NCI-H2081 treated with DMSO at 0.1 percent for 48 hours (cell line): ENCODE measurements around the gene LRRC8D.

Experiments
- DNase-seq: peaks from one replicate; lab custom pipeline; 2025; lab: John Stamatoyannopoulos, UW

LRRC8D gene

DNA sequence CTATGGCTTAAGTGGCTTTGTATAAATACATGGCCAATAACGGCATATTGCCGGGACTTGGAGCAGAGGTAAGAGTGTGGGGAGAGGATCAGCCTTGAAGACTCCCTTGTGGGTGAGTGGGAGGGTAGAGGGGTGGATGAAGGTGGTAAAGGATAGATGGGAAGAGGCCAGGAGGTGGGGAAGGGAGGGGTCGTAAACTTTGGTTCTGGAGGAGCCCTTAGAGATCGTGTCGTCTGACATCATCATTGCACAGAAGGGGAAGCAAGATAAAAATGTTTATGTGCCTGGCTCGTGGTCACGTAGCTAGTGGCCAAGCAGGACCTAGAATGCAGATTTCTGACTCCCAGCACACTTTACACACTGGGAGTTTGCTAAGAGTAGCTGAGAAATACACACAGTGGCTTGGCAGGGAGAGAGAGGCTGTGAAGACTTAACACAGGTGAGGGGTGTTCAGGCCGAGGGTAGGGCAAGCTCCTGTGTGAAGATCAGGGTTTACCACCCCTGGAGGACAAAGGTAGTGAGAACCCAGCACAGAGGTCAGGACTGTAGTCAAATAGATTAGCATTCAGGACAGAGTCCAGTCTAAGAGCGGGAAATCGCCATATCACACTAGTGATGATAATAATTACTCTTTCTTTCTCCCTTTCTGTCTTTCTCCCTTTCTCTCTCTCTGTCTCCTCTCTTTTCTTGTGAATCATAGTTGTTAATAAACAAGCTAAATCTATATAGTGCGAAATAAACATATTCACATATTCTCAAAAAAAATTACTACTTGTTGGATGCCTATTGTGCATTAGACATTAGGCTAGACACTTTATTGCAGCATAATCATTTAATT lies 75.5 kb downstream of the LRRC8D start:
- no peak for DNase-seq

DNA sequence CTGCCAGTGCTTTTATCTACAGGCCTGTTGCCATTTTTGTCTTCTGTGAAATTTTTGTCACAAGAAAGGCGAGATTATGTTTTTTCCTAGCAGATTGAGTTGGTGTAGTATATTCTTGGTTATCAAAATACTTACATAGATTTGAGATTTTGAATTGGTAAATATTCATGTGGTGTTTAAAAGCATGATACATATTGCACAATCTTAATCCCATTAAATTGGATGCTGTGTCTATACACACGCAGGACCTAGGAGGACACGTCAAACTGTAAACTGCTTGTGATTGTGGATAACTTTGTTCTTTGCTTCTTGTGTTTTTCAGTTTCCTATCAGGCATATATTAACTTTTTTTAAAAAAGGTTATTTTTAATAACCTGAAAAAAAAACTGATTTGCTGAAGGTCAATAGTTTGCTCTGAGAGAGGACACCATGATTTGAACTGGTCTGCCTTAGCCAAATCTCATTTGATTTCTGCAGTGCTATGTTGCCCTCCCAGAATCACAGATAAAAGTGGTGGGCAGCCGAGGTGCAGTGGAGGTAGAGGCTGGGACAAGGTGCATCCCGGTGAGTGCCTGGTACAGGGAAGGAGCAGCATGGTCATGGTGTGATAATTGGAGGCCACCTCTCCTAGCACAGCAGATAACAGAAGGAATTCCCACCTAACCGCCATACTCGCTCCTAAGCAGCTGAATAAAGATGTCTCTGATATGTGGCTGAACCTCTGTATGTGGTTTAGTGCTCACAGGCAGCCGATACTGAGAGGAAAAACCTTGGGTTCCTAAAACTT lies 76.7 kb downstream of the LRRC8D start:
- no peak for DNase-seq

DNA sequence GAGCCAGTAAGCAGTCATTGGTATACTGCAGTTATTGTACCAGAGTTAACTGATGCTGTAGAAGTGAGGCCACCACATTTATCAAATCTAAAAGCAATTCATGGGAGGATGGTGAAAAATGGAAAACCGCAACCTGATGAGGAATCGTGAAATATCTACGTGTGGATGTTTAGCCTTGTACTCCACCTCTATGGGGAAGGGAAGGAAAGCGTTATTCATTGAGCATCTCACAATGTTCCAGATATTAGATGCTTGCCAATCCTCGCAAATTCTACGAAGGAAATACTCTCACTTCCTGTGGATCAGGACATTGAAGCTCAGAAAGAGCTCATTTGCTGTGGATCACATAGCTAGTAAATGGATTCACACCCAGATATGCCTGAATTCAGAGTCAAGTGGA lies 77.3 kb downstream of the LRRC8D start:
- DNase-seq: no peak

DNA sequence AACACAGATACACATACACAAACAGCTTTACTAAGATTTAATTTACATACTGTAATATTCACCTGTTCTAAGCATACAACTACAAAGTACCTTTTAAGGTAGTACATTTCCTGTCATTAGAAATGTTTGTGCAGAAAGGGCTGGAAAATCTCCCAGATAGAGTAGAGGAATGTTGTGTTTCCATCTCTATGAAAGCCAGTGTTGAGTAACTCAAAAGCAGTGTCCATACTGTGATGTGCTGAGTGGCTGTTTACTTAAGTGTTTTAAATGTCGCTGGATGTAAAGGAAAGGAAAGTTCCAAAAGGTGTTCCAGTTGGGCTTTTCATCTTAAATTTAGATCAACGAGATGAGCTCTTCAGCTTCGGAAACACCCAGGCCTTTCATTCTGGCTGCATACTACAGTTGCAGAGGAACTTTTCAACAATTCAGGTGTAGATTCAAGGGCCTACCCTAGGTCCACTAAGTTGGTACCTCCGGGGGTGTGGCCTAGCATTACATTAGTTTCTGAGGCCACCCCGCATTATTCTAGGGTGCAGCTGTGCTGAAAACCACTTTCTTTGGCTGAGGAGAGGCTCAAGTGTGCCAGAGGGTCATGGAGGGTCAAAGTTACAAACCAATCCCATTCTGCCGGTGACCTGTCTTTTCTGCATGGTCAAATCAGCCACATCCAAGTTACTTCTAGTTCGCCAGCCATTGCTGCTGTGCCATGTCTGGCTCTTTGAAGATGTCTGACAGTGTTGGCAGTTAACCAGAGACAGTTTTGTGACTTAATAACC lies 78.1 kb downstream of the LRRC8D start:
- DNase-seq: no peak

DNA sequence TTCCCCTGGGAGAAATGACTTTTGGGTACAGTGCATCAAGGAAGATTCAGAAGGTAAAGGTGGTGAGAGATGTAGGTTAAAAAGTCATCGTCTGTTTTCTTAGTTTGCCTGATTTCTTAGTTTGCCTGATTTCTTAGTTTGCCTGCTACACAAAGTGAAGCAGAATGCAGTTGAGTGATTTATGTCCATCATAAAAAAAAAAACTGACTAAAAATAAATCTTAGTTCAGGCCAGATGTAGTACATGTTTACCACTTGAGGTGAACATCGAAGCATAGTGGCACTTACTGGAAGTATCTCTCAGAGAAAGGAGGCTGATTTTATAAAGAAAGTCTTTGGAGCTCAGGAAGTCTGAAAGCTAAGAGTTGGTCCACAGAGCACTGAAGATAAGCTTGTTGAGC lies 79.5 kb downstream of the LRRC8D start:
- no peak for DNase-seq

DNA sequence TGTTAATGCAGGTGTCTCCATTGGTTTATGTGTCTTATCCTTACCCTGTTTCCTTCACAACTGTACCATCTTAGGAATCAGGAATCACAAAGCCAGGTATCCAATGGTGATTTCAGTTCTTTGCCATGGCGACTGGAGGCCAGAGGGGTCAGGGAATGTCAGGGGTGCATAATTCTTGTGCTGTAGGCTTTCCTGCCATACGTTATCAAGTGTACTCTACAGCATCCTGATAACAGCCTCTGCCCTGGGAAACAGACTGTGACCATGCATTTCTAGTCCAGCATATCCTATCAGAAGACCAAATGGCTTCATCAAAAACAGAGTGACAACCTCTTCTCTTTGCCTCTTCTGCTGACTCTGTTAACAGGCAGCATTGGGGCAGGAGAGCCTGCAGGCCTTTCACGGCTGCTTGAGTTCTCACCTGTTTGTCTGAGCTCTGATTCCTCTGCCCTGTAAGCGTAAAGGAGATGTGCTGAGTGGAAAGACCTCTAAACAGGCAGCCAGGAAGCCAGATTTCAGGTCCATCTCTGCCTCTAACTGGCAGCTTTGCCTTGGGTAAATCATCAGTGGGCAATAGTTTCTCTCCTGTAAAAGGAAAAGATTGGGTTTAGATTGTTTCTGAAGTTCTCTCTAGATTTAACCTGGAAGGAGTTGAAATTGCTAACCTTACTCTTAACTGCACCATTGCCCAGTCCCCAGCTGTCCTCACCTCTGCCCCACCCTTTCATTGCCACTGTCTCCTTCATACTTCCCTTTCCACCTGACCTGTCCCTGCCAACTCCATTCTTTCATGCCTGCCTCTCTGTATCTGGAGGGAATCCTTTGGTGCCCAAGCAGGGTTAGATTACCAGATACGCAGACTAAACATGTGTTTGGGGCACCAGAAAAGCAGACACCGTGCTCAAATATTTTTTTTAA lies 80.2 kb downstream of the LRRC8D start:
- no peak for DNase-seq

DNA sequence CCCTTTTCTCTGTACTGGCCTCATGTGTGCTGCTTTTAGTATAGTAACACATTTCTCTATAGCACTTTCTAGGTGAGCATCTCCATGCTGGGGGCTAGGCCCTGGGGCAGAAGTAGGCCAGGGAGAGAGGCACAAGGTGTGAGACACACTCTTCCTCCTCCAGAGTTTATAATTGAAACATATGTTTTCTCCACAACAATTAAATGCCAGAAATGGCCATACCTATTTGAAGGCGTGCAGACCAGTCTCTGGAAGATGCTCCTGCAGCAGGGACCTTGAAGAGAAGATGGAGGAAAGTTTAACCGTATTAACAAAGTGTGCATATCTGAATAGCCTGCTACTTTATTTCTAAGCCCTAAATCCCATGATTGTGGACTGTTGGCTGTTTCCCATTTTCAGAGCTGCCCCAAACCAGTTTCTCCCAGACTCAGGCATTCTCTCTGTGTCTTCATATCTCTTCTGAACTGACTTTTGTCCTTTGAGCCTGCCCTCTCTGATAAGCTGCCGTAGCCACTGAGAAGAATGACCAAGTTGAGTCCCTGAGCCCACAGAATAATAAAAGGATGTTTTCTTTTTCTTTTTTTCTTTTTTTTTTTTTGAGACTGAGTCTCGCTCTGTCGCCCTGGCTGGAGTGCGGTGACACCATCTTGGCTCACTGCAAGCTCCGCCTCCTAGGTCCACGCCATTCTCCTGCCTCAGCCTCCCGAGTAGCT lies 81.3 kb downstream of the LRRC8D start:
- DNase-seq: no peak

DNA sequence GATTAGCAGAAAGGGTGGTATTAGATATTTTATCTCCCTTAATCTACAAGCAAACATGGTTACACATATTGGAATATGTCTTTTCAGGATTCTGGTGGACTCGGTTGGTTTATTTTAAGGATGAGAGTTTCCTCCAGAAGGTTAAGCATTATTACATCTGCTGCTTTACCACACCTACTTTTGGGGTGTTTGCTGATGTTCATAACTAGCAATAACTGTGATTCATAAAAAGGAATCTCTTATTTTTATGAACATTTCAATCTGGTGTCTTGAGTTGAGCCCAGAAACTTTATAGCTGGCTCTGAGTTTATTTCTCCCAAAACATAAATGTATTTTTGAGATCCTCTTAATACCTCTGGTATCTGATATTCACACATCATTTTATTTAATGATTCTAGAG lies 82.7 kb downstream of the LRRC8D start:
- no peak for DNase-seq

DNA sequence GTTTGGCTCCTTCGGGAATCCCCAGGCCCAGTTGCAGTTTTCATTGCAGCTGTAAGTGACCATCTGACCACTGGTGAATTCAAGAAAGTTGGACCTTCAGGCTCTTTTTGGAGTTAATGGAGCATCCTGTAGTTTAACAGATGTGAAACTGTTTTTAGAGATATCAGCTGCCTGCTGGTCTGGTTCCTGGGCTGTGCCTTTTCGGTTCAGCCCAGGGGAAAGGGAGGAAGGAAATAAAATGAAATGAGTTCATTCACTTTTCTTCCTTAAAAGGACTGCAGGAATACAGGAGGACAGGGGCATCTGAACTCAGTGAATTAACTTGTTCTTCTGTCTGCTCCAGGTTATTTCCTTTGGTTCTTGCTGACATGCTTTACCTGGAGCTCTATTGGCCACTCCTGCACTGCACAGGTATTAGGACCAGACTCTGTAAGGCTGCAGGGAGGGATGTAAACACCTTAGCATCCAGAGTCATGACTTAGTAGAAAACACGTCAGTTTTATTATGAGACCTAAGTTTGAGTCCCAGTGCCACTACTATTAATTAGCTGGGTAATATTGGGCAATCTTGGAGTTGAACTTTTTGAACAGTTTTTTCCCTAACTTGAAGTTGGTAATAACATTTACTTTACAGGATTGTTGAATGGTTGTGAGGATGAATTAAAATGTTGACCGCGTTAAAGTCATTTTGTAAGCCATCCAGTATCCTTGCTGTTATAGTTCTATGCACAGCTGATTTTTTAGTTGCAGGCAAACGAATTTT lies 83.6 kb downstream of the LRRC8D start:
- no peak for DNase-seq

DNA sequence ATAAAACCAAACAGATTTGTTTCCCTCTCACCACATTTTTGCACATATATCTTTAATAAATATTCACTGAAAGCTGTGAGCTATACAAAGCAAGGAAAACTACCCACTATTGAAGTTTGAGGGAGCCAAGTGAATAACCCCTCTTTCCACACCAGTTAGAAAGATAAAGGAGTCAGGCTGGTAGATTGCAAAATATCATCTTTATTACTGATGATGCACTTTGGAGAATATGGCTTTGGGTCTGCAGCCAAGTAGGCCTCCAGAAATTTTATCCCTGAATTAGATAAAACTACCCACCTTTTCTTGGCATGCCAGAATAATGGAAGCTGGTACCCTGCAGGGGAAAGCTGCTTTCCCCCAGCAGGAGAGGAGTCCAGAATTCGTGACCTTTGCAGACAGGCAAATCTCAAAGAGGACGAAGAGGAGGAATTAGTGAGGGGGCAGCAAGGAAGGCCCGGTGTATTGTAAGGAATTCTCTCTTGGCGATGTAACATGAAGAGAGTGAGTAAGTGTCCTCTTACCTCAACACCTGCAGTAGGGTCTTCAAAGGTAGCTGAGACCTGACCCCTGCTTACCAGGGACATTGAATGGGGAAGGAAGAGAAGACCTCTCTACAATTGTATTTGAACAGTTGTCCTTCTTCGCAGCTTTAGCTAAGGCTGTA lies 84.7 kb downstream of the LRRC8D start:
- DNase-seq: no peak

DNA sequence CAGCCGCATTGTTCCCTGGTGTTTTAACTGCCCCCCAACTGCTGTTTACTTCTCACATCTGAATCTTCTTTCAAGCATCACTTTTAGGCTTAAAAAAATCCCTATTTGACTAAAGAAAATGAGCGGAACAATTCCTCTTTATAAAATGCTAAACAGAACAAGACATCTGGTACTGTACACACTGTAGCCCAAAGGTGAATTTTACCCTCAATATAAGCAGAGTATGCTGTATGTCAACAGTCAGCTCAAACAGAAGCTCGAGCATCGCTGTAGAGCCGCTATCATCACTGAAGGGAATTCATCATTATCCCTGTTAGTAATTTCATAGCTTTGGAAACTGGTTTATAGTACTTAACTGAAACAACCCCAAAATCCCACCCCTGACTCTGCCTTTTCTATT lies 85.3 kb downstream of the LRRC8D start:
- DNase-seq: no peak

DNA sequence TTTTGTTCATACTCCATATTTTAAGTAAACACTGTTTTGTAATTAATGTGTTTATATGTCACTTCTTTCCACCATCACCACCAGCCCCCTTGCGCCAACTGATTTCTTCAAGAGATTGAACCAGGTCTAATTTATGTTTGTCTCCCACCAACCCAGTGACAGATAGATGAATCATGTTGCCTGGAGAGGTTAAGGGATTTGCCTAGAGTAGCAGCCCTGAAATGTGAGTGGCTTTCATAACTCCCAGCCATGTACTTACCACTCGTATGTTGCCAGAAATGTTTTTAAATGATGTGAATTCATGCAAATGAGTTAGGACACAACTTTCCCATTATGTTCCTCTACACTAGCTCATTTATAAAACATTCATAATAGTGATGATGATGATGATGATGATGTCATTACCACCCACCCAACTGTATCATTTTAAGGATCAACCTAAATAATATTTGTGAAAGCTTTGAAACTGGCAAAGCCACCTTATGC lies 86.9 kb downstream of the LRRC8D start:
- no peak for DNase-seq

DNA sequence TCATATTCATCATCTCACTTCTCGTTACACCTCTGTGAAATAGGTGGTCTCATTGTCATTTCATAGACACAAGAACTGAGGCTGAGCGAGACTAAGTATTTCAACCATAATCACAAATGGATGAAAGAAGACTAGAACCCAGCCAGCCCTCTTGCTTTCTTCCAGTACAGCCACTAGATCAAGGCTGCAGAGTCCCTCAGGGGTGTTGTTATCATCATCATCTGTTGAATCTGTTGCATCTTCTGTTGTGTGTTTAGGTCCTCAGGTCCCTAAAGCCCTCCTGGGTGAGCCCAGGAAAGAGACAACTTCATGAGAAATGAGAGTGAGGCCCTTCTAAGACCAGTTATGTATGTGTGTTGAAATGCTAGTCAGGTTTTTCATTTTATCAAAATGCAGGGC lies 87.4 kb downstream of the LRRC8D start:
- no peak for DNase-seq

DNA sequence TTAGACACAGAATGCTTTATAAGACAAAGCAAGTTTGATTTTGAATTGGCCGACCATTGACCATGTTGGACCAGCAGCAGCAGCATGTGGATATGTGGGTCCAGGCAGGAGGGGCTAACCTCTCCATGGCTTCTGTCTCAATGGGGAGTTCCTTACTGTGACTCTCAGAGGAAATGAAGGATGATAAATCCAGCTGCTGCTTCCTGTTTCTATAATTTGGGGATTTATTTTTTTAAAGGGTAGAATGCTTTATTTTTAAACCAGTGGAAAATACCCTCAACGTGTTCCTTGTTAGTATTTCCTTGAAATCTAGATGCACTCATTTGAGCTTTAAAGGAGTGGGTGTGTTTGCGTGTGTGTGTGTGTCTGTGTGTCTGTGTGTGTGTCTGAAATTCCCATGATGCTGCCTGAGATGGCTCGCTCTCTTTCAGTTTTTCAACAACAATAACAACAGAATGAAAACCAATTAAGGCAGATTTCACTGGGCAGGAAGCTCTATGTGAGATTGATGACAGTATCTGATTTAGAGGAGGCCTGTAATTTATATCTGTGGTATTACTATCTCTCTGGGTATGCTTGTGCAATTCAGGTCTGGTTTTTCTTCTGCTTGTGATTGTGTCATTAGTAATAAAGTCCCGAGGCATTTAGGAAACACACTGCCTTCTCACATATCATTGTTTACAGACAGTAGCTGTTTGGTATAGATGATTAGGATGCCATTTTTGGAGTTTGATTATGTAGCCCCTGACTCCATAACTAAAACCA lies 88.0 kb downstream of the LRRC8D start:
- DNase-seq: no peak

DNA sequence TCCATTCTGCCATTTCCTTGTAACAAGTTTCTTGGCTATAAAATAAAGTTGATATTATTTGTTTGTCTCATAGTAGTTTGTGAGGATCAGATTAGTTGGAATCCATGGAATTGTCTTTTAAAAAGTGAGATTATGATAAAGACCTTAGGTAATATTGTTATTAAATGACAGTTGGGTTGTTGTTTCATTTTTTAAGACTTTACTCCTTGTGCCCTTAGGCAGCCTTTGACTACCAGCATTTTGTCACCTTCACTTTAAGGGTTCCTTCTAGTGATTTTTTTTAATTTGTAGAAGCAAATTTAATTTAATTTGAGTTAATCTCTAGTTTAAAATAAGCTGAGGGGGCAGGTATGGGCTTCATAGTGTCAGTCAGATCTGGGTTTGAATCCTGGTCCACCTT lies 89.4 kb downstream of the LRRC8D start:
- no peak for DNase-seq

DNA sequence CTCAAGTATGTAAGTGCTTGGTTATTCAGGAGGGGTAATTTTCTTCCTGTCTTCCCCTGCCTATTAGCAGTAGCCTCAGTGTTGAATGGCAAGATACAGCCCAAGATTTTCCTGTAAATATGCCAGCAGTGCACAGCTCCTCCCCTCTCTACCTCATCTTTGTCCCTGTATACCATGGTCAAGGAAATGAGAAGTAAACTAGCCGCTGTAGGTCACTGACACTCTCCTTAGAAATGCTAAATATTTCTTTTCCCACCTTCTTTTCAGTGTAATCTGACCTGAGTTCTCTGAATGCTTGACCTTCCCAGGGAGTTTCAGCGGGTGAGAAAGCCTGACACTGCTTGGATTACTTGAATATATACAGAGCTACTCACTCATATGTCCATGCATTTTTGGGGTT lies 89.9 kb downstream of the LRRC8D start:
- no peak for DNase-seq

DNA sequence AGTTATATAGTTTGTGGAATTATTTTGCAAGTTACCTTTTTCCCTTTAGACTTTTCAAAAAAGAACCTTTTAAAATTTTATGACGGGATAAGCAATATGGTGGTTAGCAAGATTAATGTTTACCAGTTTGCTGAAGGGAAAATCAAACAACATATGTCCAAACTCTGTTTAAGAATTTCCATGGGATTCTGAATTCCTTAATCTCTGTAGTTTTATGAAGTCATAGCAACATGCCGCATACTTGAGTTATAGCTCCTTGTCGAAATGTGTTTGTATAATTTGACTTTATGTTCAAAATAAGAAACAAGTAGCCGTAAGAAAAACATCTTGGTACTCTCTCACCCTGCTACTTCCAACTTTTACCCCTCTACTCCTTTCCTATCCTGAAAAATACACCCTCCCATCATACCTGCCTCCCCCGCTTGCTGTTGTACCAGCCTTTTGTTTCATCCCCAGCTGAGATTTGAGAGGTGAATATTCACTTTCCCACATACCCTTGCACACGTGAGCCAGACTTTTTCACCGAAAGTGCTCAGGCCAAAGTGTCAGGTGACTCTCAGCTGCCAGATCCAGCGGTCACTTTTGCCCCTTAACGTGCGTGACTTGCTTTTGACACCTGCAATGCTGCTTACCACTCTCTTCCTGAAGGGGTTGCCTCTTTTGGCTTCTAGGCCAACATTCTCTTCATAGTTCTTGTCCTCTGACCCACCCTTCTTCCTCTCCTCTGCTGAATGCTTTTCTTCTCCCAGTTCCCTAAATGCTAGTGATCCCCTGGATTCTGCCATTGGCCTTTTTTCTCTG lies 90.6 kb downstream of the LRRC8D start:
- DNase-seq: no peak

DNA sequence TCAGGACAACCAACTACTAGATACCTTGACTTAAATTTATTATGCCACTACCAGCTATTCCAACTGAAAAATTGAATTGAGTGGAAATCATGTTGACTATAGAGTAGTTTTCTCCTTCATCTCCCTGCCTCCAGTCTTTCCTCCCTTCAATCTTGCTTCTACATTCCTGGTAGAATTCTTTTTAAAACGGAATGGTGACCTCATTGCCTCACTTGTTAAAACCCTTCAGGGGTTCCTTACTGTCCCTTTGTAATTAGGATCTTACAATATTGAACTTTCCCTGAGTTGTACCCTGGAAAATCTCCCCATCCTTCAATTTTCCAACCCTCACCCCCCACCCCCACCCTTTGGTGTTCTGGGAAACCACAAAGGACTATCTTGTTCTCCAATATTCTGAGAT lies 91.2 kb downstream of the LRRC8D start:
- no peak for DNase-seq
